Activated T-cell treated with anti-CD3 and anti-CD28 coated beads, Interleukin-2, amount 50 U/mL, for 48 hours (primary cell): ENCODE results near the gene TAPBP.
"Not testable (repeated sequence)": the region's sequence is repeated elsewhere in the genome, so short reads cannot be mapped to it uniquely, and the experiment has no call there.

ENCODE experiments used
- DNase-seq, 2 experiments: peaks; one replicate each; pipeline ENCODE4 v3.0.0-alpha.2; 2020

The TAPBP gene

GRCh38 chr6:33313709-33314514 is at the start of gene TAPBP:
Gene TAPBP (minus strand): TSS chr6:33314078. CDS start chr6:33314041, 37 bp downstream.
- DNase-seq = peak; percentile 89

DNA sequence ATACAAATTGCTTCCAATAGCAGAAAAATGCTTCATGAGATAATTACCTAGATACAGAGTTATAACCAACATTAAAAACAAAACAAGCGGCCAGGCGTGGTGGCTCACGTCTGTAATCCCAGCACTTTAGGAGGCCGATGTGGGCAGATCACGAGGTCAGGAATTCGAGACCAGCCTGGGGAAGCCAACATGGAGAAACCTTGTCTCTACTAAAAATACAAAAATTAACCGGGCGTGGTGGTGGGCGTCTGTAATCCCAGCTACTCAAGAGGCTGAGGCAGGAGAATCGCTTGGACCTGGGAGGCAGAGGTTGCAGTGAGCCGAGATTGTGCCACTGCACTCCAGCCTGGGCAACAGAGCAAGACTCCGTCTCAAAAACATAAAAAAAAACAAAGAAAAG is 49.6 kb upstream of the TAPBP start:
- not testable (repeated sequence) for DNase-seq

- no peak for DNase-seq
These were observed 45.5 kb upstream of the TAPBP start for GRCh38 chr6:33359331-33359730.

DNA sequence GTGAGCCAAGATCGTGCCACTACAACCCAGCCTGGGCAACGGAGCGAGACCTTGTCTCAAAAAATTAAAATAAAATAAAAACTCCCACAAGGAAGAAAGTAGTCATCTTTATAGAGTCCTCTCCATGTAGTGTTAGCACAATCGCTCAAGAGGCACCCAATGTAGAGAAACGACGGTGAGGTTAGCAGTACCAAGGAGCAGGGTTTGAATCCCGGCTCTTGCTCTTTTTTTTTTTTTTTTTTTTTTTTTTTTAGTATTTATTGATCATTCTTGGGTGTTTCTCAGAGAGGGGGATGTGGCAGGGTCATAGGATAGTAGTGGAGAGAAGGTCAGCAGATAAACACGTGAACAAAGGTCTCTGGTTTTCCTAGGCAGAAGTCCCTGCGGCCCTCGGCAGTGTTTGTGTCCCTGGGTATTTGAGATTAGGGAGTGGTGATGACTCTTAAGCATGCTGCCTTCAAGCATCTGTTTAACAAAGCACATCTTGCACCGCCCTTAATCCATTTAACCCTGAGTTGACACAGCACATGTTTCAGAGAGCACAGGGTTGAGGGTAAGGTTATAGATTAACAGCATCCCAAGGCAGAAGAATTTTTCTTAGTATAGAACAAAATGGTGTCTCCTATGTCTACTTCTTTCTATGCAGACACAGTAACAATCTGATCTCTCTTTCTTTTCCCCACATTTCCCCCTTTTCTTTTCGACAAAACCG is 43.4 kb upstream of the TAPBP start:
- not testable (repeated sequence) for DNase-seq

GRCh38 chr6:33356295-33356694 is 42.4 kb upstream of the TAPBP start:
- DNase-seq = no peak

GRCh38 chr6:33355860-33356259 is 42.0 kb upstream of the TAPBP start:
- DNase-seq = not testable (repeated sequence)

GRCh38 chr6:33347816-33348215 is 33.9 kb upstream of the TAPBP start:
- no peak for DNase-seq

DNA sequence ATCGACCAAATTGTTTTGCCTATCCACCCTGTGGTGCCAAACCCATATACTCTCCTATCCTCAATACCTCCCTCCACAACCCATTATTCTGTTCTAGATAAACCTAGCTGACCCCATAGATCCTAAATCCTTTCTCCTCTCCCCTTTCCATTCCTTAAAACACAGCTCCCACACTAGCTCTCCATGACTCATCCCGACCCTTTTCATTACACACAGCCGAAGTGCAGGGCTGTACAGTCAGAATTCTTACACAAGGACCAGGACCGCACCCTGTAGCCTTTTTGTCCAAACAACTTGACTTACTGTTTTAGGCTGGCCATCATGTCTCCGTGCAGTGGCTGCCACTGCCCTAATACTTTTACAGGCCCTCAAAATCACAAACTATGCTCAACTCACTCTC is 33.1 kb upstream of the TAPBP start:
- DNase-seq = not testable (repeated sequence)

- DNase-seq = peak; percentile 60 to 69
These were observed 31.1 kb upstream of the TAPBP start for GRCh38 chr6:33344701-33345697.

- peak; percentile 29 for DNase-seq
These were observed 30.2 kb upstream of the TAPBP start for GRCh38 chr6:33343953-33344611.

GRCh38 chr6:33343606-33343952 is 29.7 kb upstream of the TAPBP start:
- DNase-seq = not testable (repeated sequence)

GRCh38 chr6:33339193-33339592 is 25.3 kb upstream of the TAPBP start:
- no peak for DNase-seq

DNA sequence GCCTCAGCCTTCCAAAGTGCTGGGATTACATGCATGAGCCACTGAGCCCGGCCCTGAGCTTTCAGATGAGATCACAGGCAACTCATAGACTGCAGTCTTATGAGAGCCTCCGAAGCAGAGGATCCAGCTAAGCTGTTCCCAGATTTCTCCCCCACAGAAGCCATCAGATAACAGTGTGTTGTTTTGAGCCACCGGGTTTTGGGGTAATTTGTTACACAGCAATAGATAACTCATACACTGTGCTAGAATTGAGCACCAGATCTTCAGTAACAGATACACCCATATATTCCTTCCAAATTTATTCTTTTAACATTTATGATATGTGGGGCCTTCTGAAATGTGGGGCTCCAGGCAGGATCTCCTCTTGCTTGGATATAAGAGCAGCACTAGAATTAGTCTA is 22.6 kb upstream of the TAPBP start:
- no peak for DNase-seq

GRCh38 chr6:33335916-33336315 is 22.0 kb upstream of the TAPBP start:
- no peak for DNase-seq

DNA sequence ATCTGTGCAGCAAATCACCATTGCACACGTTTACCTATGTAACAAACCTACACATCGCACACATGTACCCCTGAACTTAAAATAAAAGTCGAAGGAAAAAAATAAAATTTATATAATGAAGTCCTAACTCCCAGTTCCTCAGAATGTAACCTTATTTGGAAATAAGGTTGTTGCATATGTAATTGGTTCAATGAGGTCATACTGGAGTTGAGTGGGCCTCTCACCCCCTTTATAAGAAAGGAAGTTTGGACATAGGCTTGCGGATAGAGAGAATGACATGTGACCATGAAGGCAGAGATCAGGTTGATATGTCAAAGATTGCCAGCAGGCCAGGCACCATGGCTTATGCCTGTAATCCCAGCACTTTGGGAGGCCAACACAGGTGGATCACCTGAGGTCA is 19.8 kb upstream of the TAPBP start:
- no peak for DNase-seq

DNA sequence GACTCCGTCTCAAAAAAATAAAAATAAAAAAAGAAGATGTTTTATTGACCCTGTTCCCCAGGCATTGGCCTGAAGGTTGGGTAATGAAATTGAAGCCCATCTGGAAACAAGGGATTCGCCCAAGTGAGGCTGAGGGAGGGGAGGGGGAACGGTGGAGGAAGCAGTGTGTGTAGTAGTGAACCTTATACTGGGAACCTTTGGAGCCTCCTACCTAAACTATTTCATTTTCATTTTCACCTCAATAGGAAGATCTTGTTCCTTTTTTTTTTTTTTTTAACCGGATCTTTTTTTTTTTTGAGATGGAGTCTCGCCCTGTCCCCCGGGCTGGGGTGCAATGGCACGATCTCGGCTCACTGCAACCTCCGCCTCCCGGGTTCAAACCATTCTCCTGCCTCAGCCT is 16.9 kb upstream of the TAPBP start:
- no peak for DNase-seq

DNA sequence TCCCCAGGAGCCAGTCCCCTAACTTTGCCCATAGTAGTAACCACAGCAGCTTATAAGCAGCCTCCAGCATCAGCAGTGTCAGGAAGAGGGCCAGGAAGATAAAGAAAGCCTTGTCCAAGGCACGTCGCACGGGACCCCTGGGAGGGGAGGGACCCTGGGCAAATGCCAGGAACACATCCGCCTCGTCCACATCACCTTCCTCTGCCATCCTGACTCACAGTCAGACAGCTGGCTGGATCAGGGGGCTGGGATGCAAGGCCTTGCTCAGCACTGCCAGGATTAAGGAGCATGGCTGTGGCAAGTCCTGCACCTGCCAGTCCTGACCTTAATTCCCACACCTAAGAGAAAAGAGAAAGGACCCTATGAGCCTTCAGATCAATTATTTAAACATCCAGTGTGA is 15.2 kb upstream of the TAPBP start:
- DNase-seq = no peak

- DNase-seq = no peak
These were observed 10.2 kb upstream of the TAPBP start for GRCh38 chr6:33324125-33324524.

GRCh38 chr6:33323623-33323948 is 9.7 kb upstream of the TAPBP start:
- DNase-seq = no peak

DNA sequence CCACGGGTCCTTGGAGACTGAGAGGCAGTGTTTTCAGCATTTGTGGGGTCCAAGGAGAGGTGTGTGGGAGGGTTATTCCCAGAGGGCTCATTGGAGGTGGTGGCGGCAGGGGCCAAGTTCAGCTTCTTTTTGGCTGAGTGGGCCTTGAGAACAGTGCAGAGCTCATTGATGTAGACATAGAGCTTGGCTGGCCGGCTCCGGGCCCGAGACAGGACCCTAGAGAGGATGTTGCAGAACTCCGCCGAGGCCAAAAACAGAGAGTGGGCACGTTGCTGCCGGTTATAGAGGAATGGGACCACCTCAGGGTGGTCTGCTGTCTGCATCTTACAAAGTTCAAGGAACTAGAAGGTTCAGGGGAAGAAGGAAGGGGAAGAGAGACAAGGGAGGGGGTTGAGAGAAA is 7.3 kb upstream of the TAPBP start:
- DNase-seq = no peak

- no peak for DNase-seq
These were observed 6.7 kb upstream of the TAPBP start for GRCh38 chr6:33320315-33321181.

DNA sequence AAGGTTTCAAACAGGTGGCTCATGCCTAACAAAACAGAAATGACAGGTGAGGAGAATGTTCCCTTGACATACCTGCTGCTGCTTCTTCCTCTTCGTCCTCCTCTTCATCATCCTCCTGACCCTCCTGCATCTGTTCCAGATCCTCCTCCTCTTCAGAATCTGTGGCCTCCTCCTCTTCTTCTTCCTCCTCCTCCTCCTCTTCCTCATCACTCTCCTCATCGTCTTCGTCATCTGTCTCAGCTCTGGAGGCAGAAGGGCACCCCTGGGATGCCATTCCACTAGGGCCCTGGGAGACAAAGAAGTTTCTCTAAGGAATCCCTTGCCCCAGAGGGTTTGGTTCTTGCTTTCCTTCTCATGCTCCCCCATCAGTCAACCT is 6.0 kb upstream of the TAPBP start:
- DNase-seq = no peak
